Fibroblast of mammary gland (primary cell): ENCODE measurements around the gene PRSS53.

Experiments
- DNase-seq: peaks from one replicate; pipeline ENCODE4 v3.0.0-alpha.2; 2010; ENCODE audit warnings: low read depth
- H3K4me3 ChIP-seq: 2 replicates; pipeline ENCODE4 v1.5.1; 2011; ENCODE audit warnings: low read depth, mild to moderate bottlenecking, low read length, moderate library complexity; ENCODE audit not compliant: control insufficient read depth
- CTCF ChIP-seq: conservative IDR thresholded peaks from 2 replicates; pipeline ENCODE4 v1.5.1; 2011; ENCODE audit warnings: low read depth, low read length, inconsistent platforms; ENCODE audit not compliant: control insufficient read depth, insufficient read depth

PRSS53 gene

GRCh38 chr16:31110106-31111034 is 21.6 kb upstream of the PRSS53 start:
- H3K4me3 ChIP-seq = no peak overlapping the region
- TF ChIP-seq CTCF = no peak

DNA sequence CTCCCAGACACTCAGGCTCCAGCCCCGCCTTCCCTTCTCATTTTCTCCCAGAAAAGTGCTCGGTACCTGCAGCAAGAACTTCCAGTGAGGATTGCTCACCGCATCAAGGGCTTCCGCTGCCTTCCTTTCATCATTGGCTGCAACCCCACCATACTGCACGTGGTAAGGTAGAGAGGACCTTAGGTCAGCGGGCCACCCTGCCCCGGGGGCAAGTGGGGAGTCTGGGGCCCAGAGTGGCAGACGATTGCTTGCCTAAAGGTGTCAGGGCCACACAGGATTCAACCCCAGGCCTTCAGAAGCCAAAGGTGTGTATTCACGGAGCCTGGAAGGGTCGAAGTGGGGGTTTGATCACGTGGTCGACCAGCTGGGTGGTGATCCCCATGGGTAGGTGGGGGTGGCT is 20.9 kb upstream of the PRSS53 start:
- DNase-seq = no peak
- TF ChIP-seq CTCF = no peak
- H3K4me3 ChIP-seq = peak overlapping the region; percentile 69

More at GRCh38 chr16:31110106-31111034, 21.6 kb upstream of the PRSS53 start:
- no peak for DNase-seq

- no peak for DNase-seq
- no peak for TF ChIP-seq CTCF
- peak overlapping the region; percentile 69 for H3K4me3 ChIP-seq
These were observed 20.2 kb upstream of the PRSS53 start for GRCh38 chr16:31108794-31109558.

- peak within 1 kb of the TSS; percentile 69 for H3K4me3 ChIP-seq
- no peak for TF ChIP-seq CTCF
- peak; percentile 65 for DNase-seq
These were observed 19.5 kb upstream of the PRSS53 start, which contains the start of gene BCKDK for GRCh38 chr16:31108035-31108793. TSS of gene BCKDK (plus strand) at chr16:31108386. CDS start at chr16:31109224, 838 bp downstream.

GRCh38 chr16:31107465-31107867 is 18.7 kb upstream of the PRSS53 start:
- DNase-seq = no peak
- TF ChIP-seq CTCF = no peak
- H3K4me3 ChIP-seq = no peak overlapping the region
